ENCODE measurements around the gene WNT5A.

DNA sequence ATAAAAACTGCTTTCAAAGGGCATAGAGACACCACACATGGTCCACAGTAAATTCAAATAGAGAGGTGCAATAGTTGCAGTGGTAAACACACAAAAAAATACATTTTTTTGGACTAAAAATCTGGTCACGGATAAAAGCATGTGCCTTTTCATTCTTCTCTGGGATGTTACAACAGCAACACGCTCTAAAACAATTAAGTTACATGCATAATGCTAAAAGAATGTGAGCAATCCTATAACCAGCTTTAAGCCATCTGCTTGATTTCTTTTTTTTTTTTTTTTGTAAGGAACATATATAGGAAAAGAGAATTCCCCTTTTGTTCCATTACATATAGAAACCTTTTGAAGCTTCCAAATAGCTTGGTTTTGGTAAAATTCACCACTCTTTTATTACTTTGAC is 20.0 kb downstream of the WNT5A start:
- TF ChIP-seq, protein P1, sequence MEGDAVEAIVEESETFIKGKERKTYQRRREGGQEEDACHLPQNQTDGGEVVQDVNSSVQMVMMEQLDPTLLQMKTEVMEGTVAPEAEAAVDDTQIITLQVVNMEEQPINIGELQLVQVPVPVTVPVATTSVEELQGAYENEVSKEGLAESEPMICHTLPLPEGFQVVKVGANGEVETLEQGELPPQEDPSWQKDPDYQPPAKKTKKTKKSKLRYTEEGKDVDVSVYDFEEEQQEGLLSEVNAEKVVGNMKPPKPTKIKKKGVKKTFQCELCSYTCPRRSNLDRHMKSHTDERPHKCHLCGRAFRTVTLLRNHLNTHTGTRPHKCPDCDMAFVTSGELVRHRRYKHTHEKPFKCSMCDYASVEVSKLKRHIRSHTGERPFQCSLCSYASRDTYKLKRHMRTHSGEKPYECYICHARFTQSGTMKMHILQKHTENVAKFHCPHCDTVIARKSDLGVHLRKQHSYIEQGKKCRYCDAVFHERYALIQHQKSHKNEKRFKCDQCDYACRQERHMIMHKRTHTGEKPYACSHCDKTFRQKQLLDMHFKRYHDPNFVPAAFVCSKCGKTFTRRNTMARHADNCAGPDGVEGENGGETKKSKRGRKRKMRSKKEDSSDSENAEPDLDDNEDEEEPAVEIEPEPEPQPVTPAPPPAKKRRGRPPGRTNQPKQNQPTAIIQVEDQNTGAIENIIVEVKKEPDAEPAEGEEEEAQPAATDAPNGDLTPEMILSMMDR (IDR thresholded peaks at IDR 0.05): no peak
- TF ChIP-seq POLR2A (IDR thresholded peaks at IDR 0.05): no peak

Data from body of pancreas (tissue), 4 donors.